A549 treated with RU486 at 1 μM for 4 hours (cell line): ENCODE results near the gene SLC25A4. TPM values are rescaled to one million over a fixed set of nuclear protein-coding genes. Genes with fewer than 3 reads are reported as not detected.

Experiments used
- total RNA-seq: library from RNA; stranded (reverse); fragments of 200-300 nt; extraction: Qiagen RNA extraction; gene quantifications from 5 replicates; pipeline ENCODE4 v1.2.3, GENCODE V29; 2022; ENCODE audit warnings: low read depth

The SLC25A4 gene
- total RNA-seq, result 10.6 to 14.9 TPM (median 14.2 TPM) in 5 replicates

GRCh38 chr4:185142912-185143600 lies at the start of gene SLC25A4:
SLC25A4 (plus strand) TSS chr4:185143266; CDS start chr4:185143373, 107 bp downstream.

Other genes starting within 250 kb of the SLC25A4 start
- gene HELT, start 124.8 kb upstream of the SLC25A4 start, total RNA-seq, result not detected in 5 replicates
- gene CFAP97, start 60.7 kb downstream of the SLC25A4 start, total RNA-seq, result 5.6 to 14.6 TPM (median 12.3 TPM) in 5 replicates
- 7.7 to 8.7 TPM (median 7.9 TPM) in 5 replicates for gene SNX25, start 66.3 kb downstream of the SLC25A4 start, total RNA-seq